CD14-positive monocyte (primary cell): ENCODE measurements around the gene FADS1. TPM values are rescaled to one million over a fixed set of nuclear protein-coding genes. Genes with fewer than 3 reads are reported as not detected.

Experiments used
- DNase-seq, 3 donors: peaks; one replicate each; pipeline ENCODE4 v3.0.0-alpha.2; 2011 to 2022
- H2AFZ ChIP-seq: 2 replicates; pipeline ENCODE4 v1.6.0; 2012; ENCODE audit warnings: mild to moderate bottlenecking, low read depth, low read length, inconsistent platforms; ENCODE audit not compliant: insufficient read depth, poor library complexity, severe bottlenecking
- H3K27ac ChIP-seq, 2 donors: 1 replicate in 1 of 2; 2 replicates in 1 of 2; pipeline ENCODE4 v1.5.1; 2012 to 2013; ENCODE audit warnings: low read length in 2 of 2, control low read depth in 1 of 2, inconsistent platforms in 1 of 2, low read depth in 1 of 2, mild to moderate bottlenecking in 1 of 2
- H3K27me3 ChIP-seq, 2 donors: one replicate each; pipeline versions ENCODE4 v1.6.0 to v1.6.1; 2011 to 2013; ENCODE audit warnings: low read length in 2 of 2; ENCODE audit not compliant: control insufficient read depth in 2 of 2, insufficient read depth in 2 of 2
- H3K36me3 ChIP-seq, 2 donors: replicated peaks in 1 of 2; 1 replicate in 1 of 2; 2 replicates in 1 of 2; pipeline versions ENCODE4 v1.5.1 to v1.6.1; 2012 to 2013; ENCODE audit warnings: low read length in 2 of 2, control low read depth in 1 of 2, inconsistent platforms in 1 of 2, mild to moderate bottlenecking in 1 of 2; ENCODE audit not compliant: insufficient read depth in 2 of 2, control insufficient read depth in 1 of 2
- H3K4me1 ChIP-seq, 2 donors: 1 replicate in 1 of 2; 2 replicates in 1 of 2; pipeline versions ENCODE4 v1.5.1 to v1.6.1; 2012 to 2013; ENCODE audit warnings: low read length in 2 of 2, control low read depth in 1 of 2, inconsistent platforms in 1 of 2, mild to moderate bottlenecking in 1 of 2, moderate library complexity in 1 of 2; ENCODE audit not compliant: insufficient read depth in 2 of 2, control insufficient read depth in 1 of 2
- H3K4me2 ChIP-seq: replicated peaks from 2 replicates; pipeline ENCODE3; 2012; ENCODE audit warnings: low read length, moderate library complexity, mild to moderate bottlenecking; ENCODE audit not compliant: poor library complexity, severe bottlenecking; ENCODE audit errors: extremely low read depth
- H3K4me3 ChIP-seq, 3 experiments: fragments of 200-600 bp in 1 of 3; sonication (generic) in 1 of 3; replicated peaks in 1 of 3; 1 replicate in 2 of 3; 2 replicates in 1 of 3; pipeline ENCODE4 v1.5.1; 2011 to 2013; ENCODE audit warnings: low read length in 3 of 3, mild to moderate bottlenecking in 3 of 3, control low read depth in 2 of 3, low read depth in 2 of 3, inconsistent platforms in 1 of 3, moderate library complexity in 1 of 3
- H3K79me2 ChIP-seq: 2 replicates; pipeline ENCODE4 v1.6.0; 2012; ENCODE audit warnings: mild to moderate bottlenecking, control low read depth, inconsistent platforms, low read length, moderate library complexity; ENCODE audit not compliant: insufficient read depth
- H3K9ac ChIP-seq: 2 replicates; pipeline ENCODE4 v1.6.0; 2017; ENCODE audit warnings: low read length, mild to moderate bottlenecking; ENCODE audit not compliant: insufficient read depth, poor library complexity, severe bottlenecking
- H3K9me3 ChIP-seq, 2 donors: replicated peaks in 1 of 2; 1 replicate in 1 of 2; 2 replicates in 1 of 2; pipeline versions ENCODE4 v1.5.1 to v1.6.1; 2012 to 2013; ENCODE audit warnings: low read length in 2 of 2, control low read depth in 1 of 2; ENCODE audit not compliant: control insufficient read depth in 1 of 2, insufficient read depth in 1 of 2
- H4K20me1 ChIP-seq: 2 replicates; pipeline ENCODE4 v1.6.0; 2012; ENCODE audit warnings: mild to moderate bottlenecking, low read length, control low read depth, moderate library complexity; ENCODE audit not compliant: insufficient read depth
- H3K27ac Mint-ChIP-seq, 7 donors: one replicate each; pipeline ENCODE4 v1.8.0; 2020; ENCODE audit warnings: mild to moderate bottlenecking in 7 of 7, mixed read lengths in 7 of 7, moderate library complexity in 6 of 7, inconsistent platforms in 2 of 7
- H3K27me3 Mint-ChIP-seq, 3 donors: one replicate each; pipeline ENCODE4 v1.8.0; 2021 to 2022; ENCODE audit warnings: low read depth in 3 of 3, mild to moderate bottlenecking in 3 of 3, mixed read lengths in 3 of 3, moderate library complexity in 3 of 3, inconsistent platforms in 1 of 3
- H3K36me3 Mint-ChIP-seq, 2 donors: one replicate each; pipeline ENCODE4 v1.8.0; 2020; ENCODE audit warnings: mixed read lengths in 2 of 2, inconsistent platforms in 1 of 2, mild to moderate bottlenecking in 1 of 2
- H3K4me1 Mint-ChIP-seq: one replicate; pipeline ENCODE4 v1.8.0; 2020; ENCODE audit warnings: mild to moderate bottlenecking, mixed read lengths
- H3K4me3 Mint-ChIP-seq, 2 donors: one replicate each; pipeline ENCODE4 v1.8.0; 2020; ENCODE audit warnings: mild to moderate bottlenecking in 2 of 2, mixed read lengths in 2 of 2, moderate library complexity in 1 of 2
- H3K9me3 Mint-ChIP-seq, 7 donors: one replicate each; pipeline ENCODE4 v1.8.0; 2020 to 2022; ENCODE audit warnings: mixed read lengths in 7 of 7, mild to moderate bottlenecking in 6 of 7, moderate library complexity in 6 of 7, inconsistent platforms in 2 of 7
- WGBS: methylation state at CpG from one replicate; pipeline ENCODE4 v1.1.5; 2013; ENCODE audit warnings: missing lambda C conversion rate; ENCODE audit not compliant: insufficient coverage; 5-methylcytosine and 5-hydroxymethylcytosine counted together
- intact Hi-C, 2 donors: fragments of 100-400 bp; cut with micrococcal nuclease; formaldehyde crosslinking; loops; one replicate each; pipeline versions ENCODE4 v1.15.0 to v1.15.1; 2023
- polyA plus RNA-seq, 3 donors: library from polyadenylated mRNA; depleted of rRNA in 1 of 3; unstranded in 2 of 3; stranded (reverse) in 1 of 3; fragments of 300-500 nt in 2 of 3; fragments of >200 nt in 1 of 3; fragmentation: Illumina TruSeq in 2 of 3; gene quantifications; 1 replicate in 2 of 3; 2 replicates in 1 of 3; pipeline ENCODE4 v1.2.3, GENCODE V29; 2012 to 2021
- TF ChIP-seq, protein P1 (sequence below): fragments of 200-600 bp; IDR thresholded peaks from one replicate; pipeline ENCODE4 v1.8.0; 2022; ENCODE audit warnings: antibody characterized with exemption, mild to moderate bottlenecking

The FADS1 gene
- polyA plus RNA-seq, 3 donors, result 10.6 to 31.8 (median 29.2) TPM

DNA sequence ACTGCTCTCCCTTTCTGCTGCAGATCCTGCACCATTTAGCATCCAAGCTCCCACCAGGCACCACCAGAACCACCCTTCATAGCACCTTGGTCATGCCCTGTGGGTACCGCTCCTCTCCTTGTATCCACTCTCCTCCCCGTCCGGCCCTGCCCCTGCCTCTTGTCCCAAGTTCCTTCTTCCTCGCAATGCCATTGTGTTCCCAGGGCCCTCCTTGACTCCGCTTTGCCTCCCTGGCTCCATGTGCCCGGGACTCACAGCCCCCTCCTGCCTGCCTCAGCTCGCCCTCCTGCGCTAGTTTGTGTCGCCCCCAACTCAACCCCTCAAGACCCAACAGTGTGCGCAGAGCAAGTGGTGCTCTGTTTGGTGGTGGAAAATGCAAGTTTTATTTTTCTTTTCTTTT is 22.1 kb upstream of the FADS1 start:
- H3K27me3 ChIP-seq, result no peaks in the 10 kb centered on the region
- H3K4me3 ChIP-seq, result no peak overlapping the region
- H3K4me1 ChIP-seq, result peaks cover 25% of the 10 kb centered on the region in 2 donors
- no peak overlapping the region for H3K27ac ChIP-seq
- no peak overlapping the region for H3K4me2 ChIP-seq
- Mint-ChIP-seq H3K27ac (peak overlapping the region in 4 of 7 donors; percentile 1 to 54 (median 23)), H3K36me3 (peaks cover 29 to 61% of the 10 kb centered on the region in 2 donors), H3K27me3 (peaks cover 0 to 3% (median 2%) of the 10 kb centered on the region in 3 donors), H3K4me1 (peaks cover 28% of the 10 kb centered on the region), H3K9me3 (peaks cover 0 to 2% (median 0%) of the 10 kb centered on the region in 7 donors), H3K4me3 (no peak overlapping the region)
- no peak for DNase-seq
- no peaks in the 10 kb centered on the region for H3K79me2 ChIP-seq
- H4K20me1 ChIP-seq, result no peaks in the 10 kb centered on the region
- H3K9me3 ChIP-seq, result no peaks in the 10 kb centered on the region
- peaks cover 12 to 37% of the 10 kb centered on the region in 2 donors for H3K36me3 ChIP-seq
- no peak overlapping the region for H2AFZ ChIP-seq
- no peak overlapping the region for H3K9ac ChIP-seq
- 100% methylated on average over 4 of the region's 10 CpGs for WGBS
- intact Hi-C loops, result no loop called here
- TF ChIP-seq, protein P1, sequence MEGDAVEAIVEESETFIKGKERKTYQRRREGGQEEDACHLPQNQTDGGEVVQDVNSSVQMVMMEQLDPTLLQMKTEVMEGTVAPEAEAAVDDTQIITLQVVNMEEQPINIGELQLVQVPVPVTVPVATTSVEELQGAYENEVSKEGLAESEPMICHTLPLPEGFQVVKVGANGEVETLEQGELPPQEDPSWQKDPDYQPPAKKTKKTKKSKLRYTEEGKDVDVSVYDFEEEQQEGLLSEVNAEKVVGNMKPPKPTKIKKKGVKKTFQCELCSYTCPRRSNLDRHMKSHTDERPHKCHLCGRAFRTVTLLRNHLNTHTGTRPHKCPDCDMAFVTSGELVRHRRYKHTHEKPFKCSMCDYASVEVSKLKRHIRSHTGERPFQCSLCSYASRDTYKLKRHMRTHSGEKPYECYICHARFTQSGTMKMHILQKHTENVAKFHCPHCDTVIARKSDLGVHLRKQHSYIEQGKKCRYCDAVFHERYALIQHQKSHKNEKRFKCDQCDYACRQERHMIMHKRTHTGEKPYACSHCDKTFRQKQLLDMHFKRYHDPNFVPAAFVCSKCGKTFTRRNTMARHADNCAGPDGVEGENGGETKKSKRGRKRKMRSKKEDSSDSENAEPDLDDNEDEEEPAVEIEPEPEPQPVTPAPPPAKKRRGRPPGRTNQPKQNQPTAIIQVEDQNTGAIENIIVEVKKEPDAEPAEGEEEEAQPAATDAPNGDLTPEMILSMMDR, result no peak

DNA sequence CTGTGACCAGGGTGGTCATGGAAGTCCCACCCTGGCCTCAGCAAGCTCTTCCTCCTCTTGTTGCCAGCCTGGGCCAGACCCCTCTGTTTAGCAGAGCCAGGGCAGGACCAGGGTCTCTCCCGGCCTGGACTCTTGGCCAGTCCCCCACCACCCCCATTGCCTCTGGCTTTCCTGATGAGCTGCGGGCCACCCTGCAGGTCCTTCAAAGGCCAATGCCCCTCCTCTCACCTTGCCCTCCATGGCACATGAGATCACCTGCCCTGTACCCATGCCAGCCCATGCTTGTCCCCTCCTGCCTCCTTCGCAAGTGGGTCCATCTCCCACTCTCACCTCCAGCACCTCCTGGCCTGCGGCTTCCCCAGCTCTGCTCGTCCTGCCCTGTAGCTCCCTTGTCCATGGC is 21.7 kb upstream of the FADS1 start:
- Mint-ChIP-seq H3K9me3 (peaks cover 0 to 2% (median 0%) of the 10 kb centered on the region in 7 donors), H3K27me3 (peaks cover 0 to 3% (median 2%) of the 10 kb centered on the region in 3 donors), H3K4me1 (peaks cover 31% of the 10 kb centered on the region), H3K27ac (peak overlapping the region in 3 of 7 donors; percentile 1 to 54 (median 3)), H3K4me3 (no peak overlapping the region), H3K36me3 (peaks cover 29 to 57% of the 10 kb centered on the region in 2 donors)
- Histone ChIP-seq H3K27ac (no peak overlapping the region), H3K79me2 (peaks cover 4% of the 10 kb centered on the region), H3K9me3 (no peaks in the 10 kb centered on the region), H3K4me1 (peaks cover 26 to 29% of the 10 kb centered on the region in 2 donors), H3K9ac (no peak overlapping the region), H2AFZ (no peak overlapping the region), H3K36me3 (peaks cover 12 to 37% of the 10 kb centered on the region in 2 donors), H3K4me3 (no peak overlapping the region), H3K27me3 (no peaks in the 10 kb centered on the region), H3K4me2 (no peak overlapping the region), H4K20me1 (no peaks in the 10 kb centered on the region)
- 100% methylated on average over 5 of the region's 5 CpGs for WGBS
- TF ChIP-seq, protein P1, result no peak
- no peak for DNase-seq
- intact Hi-C loops, result no loop called here
